ENCODE data around the gene CCDC159. TPM values are rescaled to one million over a fixed set of nuclear protein-coding genes. Genes with fewer than 3 reads are reported as not detected.

Gene CCDC159
- total and polyA plus RNA-seq, 2 of the 13 experiments (the other 11 are each of a cell fraction or from before 2014, with no cell fraction given) = 1.7 to 6.3 TPM

- peak; percentile 78 for TF ChIP-seq ZNF407 (CRISPR knock-in tag; IDR thresholded peaks at IDR 0.05; ENCODE audit: not compliant biosample characterization)
- no peak for TF ChIP-seq CREB3 (CRISPR knock-in tag; IDR thresholded peaks at IDR 0.05)
- TF ChIP-seq RFX5 (IDR thresholded peaks at IDR 0.05; ENCODE audit: low read depth, low read length) = no peak; the same call in 1 of the 2 replicates
- TF ChIP-seq TBX3 (IDR thresholded peaks at IDR 0.05; ENCODE audit: borderline replicate concordance) = peak; percentile 68; the same call in 1 of the 2 replicates
- TF ChIP-seq ZBTB38 (CRISPR knock-in tag; IDR thresholded peaks at IDR 0.05) = no peak; the same call in 1 of the 2 replicates
- peak; percentile 79 for TF ChIP-seq ZNF274 (CRISPR knock-in tag; IDR thresholded peaks at IDR 0.05)
- 0 out of 2 replicates have a peak, but pooled peaks have one; percentile 41 for TF ChIP-seq ZIK1 (CRISPR knock-in tag; IDR thresholded peaks at IDR 0.05; ENCODE audit: borderline replicate concordance, low read depth)
- TF ChIP-seq ZNF276 (CRISPR knock-in tag; IDR thresholded peaks at IDR 0.05; ENCODE audit: low read depth) = peak; percentile 55; the same call in 1 of the 2 replicates
- no peak for TF ChIP-seq ELF4 (CRISPR knock-in tag; IDR thresholded peaks at IDR 0.05; ENCODE audit: borderline replicate concordance)
- no peak for TF ChIP-seq SNAI1 (CRISPR knock-in tag; IDR thresholded peaks at IDR 0.05; ENCODE audit: borderline replicate concordance)
- TF ChIP-seq NKX3-1 (CRISPR knock-in tag; IDR thresholded peaks at IDR 0.05) = peak; percentile 24; the same call in 1 of the 2 replicates
- peak; percentile 33; the same call in 1 of the 2 replicates for TF ChIP-seq HCFC1 (IDR thresholded peaks at IDR 0.05; ENCODE audit: low read depth, low read length)
- TF ChIP-seq BRD4 (CRISPR knock-in tag; IDR thresholded peaks at IDR 0.05) = peak; percentile 62; the same call in 1 of the 2 replicates
- TF ChIP-seq ZNF30 (CRISPR knock-in tag; IDR thresholded peaks at IDR 0.05) = no peak
- no peak for TF ChIP-seq TEAD2 (CRISPR knock-in tag; IDR thresholded peaks at IDR 0.05)
- TF ChIP-seq ARNT2 (CRISPR knock-in tag; IDR thresholded peaks at IDR 0.05; ENCODE audit: low read depth) = peak; percentile 72; the same call in 1 of the 2 replicates
- no peak for TF ChIP-seq SMC3 (IDR thresholded peaks at IDR 0.05; ENCODE audit: low read length)
- peak; percentile 84; the same call in 1 of the 2 replicates for TF ChIP-seq ZNF709 (CRISPR knock-in tag; IDR thresholded peaks at IDR 0.05)
- no peak for TF ChIP-seq HNRNPUL1 (IDR thresholded peaks at IDR 0.05; ENCODE audit: low read depth, low read length)
Observed at GRCh38 chr19:11374433-11375142, 28.3 kb downstream of the CCDC159 start, which contains the start of gene SWSAP1 (continued).
